Colonic mucosa (tissue), 4 donors: ENCODE data around the gene NIPBL. TPM values are rescaled to one million over a fixed set of nuclear protein-coding genes. Genes with fewer than 3 reads are reported as not detected.

ENCODE experiments used
- DNase-seq: peaks from one replicate; pipeline ENCODE4 v3.0.0-alpha.2; 2020
- H3K27ac ChIP-seq: fragments of 200-600 bp; one replicate; pipeline ENCODE4 v1.8.0; 2021
- H3K27me3 ChIP-seq: fragments of 200-600 bp; one replicate; pipeline ENCODE4 v1.8.0; 2021
- H3K36me3 ChIP-seq: fragments of 200-600 bp; one replicate; pipeline ENCODE4 v1.8.0; 2021
- H3K4me1 ChIP-seq: fragments of 200-600 bp; one replicate; pipeline ENCODE4 v1.8.0; 2021; ENCODE audit warnings: mild to moderate bottlenecking
- H3K4me3 ChIP-seq: fragments of 200-600 bp; one replicate; pipeline ENCODE4 v1.8.0; 2021
- H3K9ac ChIP-seq, 2 donors: one replicate each; pipeline ENCODE4 v1.7.0; 2013; ENCODE audit warnings: control low read depth in 2 of 2, low read depth in 2 of 2, low read length in 2 of 2
- H3K9me3 ChIP-seq: fragments of 200-600 bp; one replicate; pipeline ENCODE4 v1.8.0; 2021
- CTCF ChIP-seq: fragments of 200-600 bp; IDR thresholded peaks from one replicate; pipeline ENCODE4 v1.8.0; 2022; ENCODE audit warnings: antibody characterized with exemption, mild to moderate bottlenecking
- intact Hi-C: fragments of 100-400 bp; cut with DNase I; formaldehyde crosslinking; loops from one replicate; pipeline ENCODE4 v1.14.1; 2022
- total RNA-seq, 2 donors: library from RNA; stranded (reverse); fragmentation: NEBNext Ultra II Directional in 1 of 2; extraction: Animal tissue kit (Norgen Biotek cat#: 25700) in 1 of 2; gene quantifications; one replicate each; pipeline ENCODE4 v1.2.1, GENCODE V29; 2021
- donor health status: healthy.
- donor health status: DM: no; HTN: no; CAD: no.
- donor health status: DM: no; HTN: no; CAD: no.

Gene NIPBL
- total RNA-seq, 2 donors from 2014 or later: 47.6 to 59.2 TPM

- H3K27ac ChIP-seq: no peak overlapping the region
- H3K9me3 ChIP-seq: no peaks in the 10 kb centered on the region
- H3K4me3 ChIP-seq: no peak overlapping the region
- H3K4me1 ChIP-seq: no peaks in the 10 kb centered on the region
- no peaks in the 10 kb centered on the region for H3K27me3 ChIP-seq
- H3K36me3 ChIP-seq: no peaks in the 10 kb centered on the region
- no peak overlapping the region for H3K9ac ChIP-seq
- no peak for TF ChIP-seq CTCF
- no peak for DNase-seq
- intact Hi-C loops: no loop called here
These were observed 152.9 kb downstream of the NIPBL start for GRCh38 chr5:37029436-37029835.

GRCh38 chr5:37034955-37035354 is 158.4 kb downstream of the NIPBL start:
- Histone ChIP-seq H3K4me1 (no peaks in the 10 kb centered on the region), H3K9me3 (no peaks in the 10 kb centered on the region), H3K9ac (no peak overlapping the region), H3K27ac (no peak overlapping the region), H3K27me3 (no peaks in the 10 kb centered on the region), H3K4me3 (no peak overlapping the region), H3K36me3 (no peaks in the 10 kb centered on the region)
- intact Hi-C loops: no loop called here
- DNase-seq: no peak
- no peak for TF ChIP-seq CTCF

- Histone ChIP-seq H3K27ac (no peak overlapping the region), H3K27me3 (no peaks in the 10 kb centered on the region), H3K4me1 (no peaks in the 10 kb centered on the region), H3K9ac (no peak overlapping the region), H3K4me3 (no peak overlapping the region), H3K9me3 (no peaks in the 10 kb centered on the region), H3K36me3 (no peaks in the 10 kb centered on the region)
- no peak for DNase-seq
- intact Hi-C loops: no loop called here
- TF ChIP-seq CTCF: no peak
These were observed 161.3 kb downstream of the NIPBL start for GRCh38 chr5:37037840-37038239.

- DNase-seq: no peak
- H3K27ac ChIP-seq: no peak overlapping the region
These were observed 163.3 kb downstream of the NIPBL start for GRCh38 chr5:37039824-37040223.

GRCh38 chr5:37043693-37044092 is 167.1 kb downstream of the NIPBL start:
- intact Hi-C loops: no loop called here
- DNase-seq: no peak
- Histone ChIP-seq H3K4me3 (no peak overlapping the region), H3K27me3 (no peaks in the 10 kb centered on the region), H3K27ac (no peak overlapping the region), H3K4me1 (no peaks in the 10 kb centered on the region), H3K9me3 (no peaks in the 10 kb centered on the region), H3K9ac (no peak overlapping the region), H3K36me3 (peaks cover 4% of the 10 kb centered on the region)
- no peak for TF ChIP-seq CTCF

More at GRCh38 chr5:37039824-37040223, 163.3 kb downstream of the NIPBL start:
- no peak for TF ChIP-seq CTCF
- Histone ChIP-seq H3K27me3 (no peaks in the 10 kb centered on the region), H3K9ac (no peak overlapping the region), H3K4me1 (no peaks in the 10 kb centered on the region), H3K4me3 (no peak overlapping the region), H3K9me3 (no peaks in the 10 kb centered on the region), H3K36me3 (peaks cover 4% of the 10 kb centered on the region)
- intact Hi-C loops: no loop called here

- no peak for TF ChIP-seq CTCF
- no peak overlapping the region for H3K27ac ChIP-seq
- no peaks in the 10 kb centered on the region for H3K4me1 ChIP-seq
- intact Hi-C loops: no loop called here
- no peaks in the 10 kb centered on the region for H3K27me3 ChIP-seq
- DNase-seq: no peak
- no peak overlapping the region for H3K9ac ChIP-seq
- peaks cover 4% of the 10 kb centered on the region for H3K36me3 ChIP-seq
- no peaks in the 10 kb centered on the region for H3K9me3 ChIP-seq
- no peak overlapping the region for H3K4me3 ChIP-seq
These were observed 167.6 kb downstream of the NIPBL start for GRCh38 chr5:37044120-37044519.
